OCI-M1 (cell line): ENCODE measurements around the gene SLC25A40.

Experiments used
- DNase-seq: peaks from one replicate; lab custom pipeline; 2025; lab: John Stamatoyannopoulos, UW

SLC25A40 gene

GRCh38 chr7:87784424-87784823, 91.7 kb downstream of the SLC25A40 start:
- DNase-seq: peak; percentile 57
